K562 (cell line): ENCODE measurements around the gene SMARCA4. TPM values are rescaled to one million over a fixed set of nuclear protein-coding genes. Genes with fewer than 3 reads are reported as not detected.

ENCODE experiments used
- CBX5 ChIP-seq: IDR thresholded peaks from 2 replicates; pipeline ENCODE4 v1.6.1; 2014; ENCODE audit warnings: low read depth, borderline replicate concordance
- GTF2A2 ChIP-seq: IDR thresholded peaks from 2 replicates; pipeline ENCODE4 v1.6.1; 2016; ENCODE audit warnings: mild to moderate bottlenecking, missing genetic modification characterization, missing compliant biosample characterization
- MYNN ChIP-seq, 2 experiments: sonication (generic); formaldehyde crosslinking in 1 of 2; IDR thresholded peaks; 2 replicates each; pipeline versions ENCODE4 v1.5.0 to v1.6.1; 2016 to 2020; ENCODE audit warnings: antibody characterized with exemption in 1 of 2, missing genetic modification reagents in 1 of 2
- ZSCAN29 ChIP-seq: fragments of 450-650 bp; IDR thresholded peaks from 2 replicates; pipeline ENCODE4 v1.6.1; 2017
- polyA plus RNA-seq, 8 experiments: library from polyadenylated mRNA; depleted of rRNA in 4 of 8; stranded (reverse) in 5 of 8; unstranded in 3 of 8; fragments of >200 nt; fragmentation: Nextera tagmentation in 2 of 8; fragmentation: Illumina TruSeq in 1 of 8; extraction: Ambion mirVana in 2 of 8; extraction: Trizol in 1 of 8; gene quantifications; 2 replicates each; pipeline versions ENCODE4 v1.2.1 to v1.2.3, GENCODE V29; 2011 to 2014; ENCODE audit warnings: inconsistent platforms in 1 of 8, missing spikeins in 1 of 8
- total RNA-seq, 7 experiments: library from RNA; depleted of rRNA in 6 of 7; stranded (reverse); fragments of >200 nt in 6 of 7; fragmentation: Illumina TruSeq in 2 of 7; extraction: Trizol in 2 of 7; gene quantifications; 2 replicates each; pipeline versions ENCODE4 v1.2.1 to v1.2.3, GENCODE V29; 2011 to 2021; ENCODE audit warnings: low replicate concordance in 1 of 7
- TF ChIP-seq, protein P1 (sequence below): fragments of 450-650 bp; IDR thresholded peaks from 2 replicates; pipeline ENCODE4 v1.6.1; 2016; ENCODE audit warnings: mild to moderate bottlenecking, moderate library complexity
- TF ChIP-seq, protein P2 (sequence below): fragments of 450-650 bp; formaldehyde crosslinking; IDR thresholded peaks from 2 replicates; pipeline ENCODE4 v1.4.0; 2020; ENCODE audit warnings: mild to moderate bottlenecking, moderate library complexity
- TF ChIP-seq, protein P3 (sequence below), 2 experiments: fragments of 450-650 bp in 1 of 2; sonication (generic) in 1 of 2; formaldehyde crosslinking; conservative IDR thresholded peaks; 2 replicates each; pipeline versions ENCODE4 v1.4.0 to v1.8.1; 2020 to 2022; ENCODE audit warnings: mild to moderate bottlenecking in 1 of 2, missing genetic modification reagents in 1 of 2
- TF ChIP-seq, protein P4 (sequence below): fragments of 450-650 bp; IDR thresholded peaks from 2 replicates; pipeline ENCODE4 v1.6.1; 2017; ENCODE audit warnings: antibody characterized with exemption

Gene SMARCA4
- total and polyA plus RNA-seq, 9 of the 15 experiments (the other 6 are each of a cell fraction or from before 2014, with no cell fraction given) = 19.3 to 207 (median 52.1) TPM

DNA sequence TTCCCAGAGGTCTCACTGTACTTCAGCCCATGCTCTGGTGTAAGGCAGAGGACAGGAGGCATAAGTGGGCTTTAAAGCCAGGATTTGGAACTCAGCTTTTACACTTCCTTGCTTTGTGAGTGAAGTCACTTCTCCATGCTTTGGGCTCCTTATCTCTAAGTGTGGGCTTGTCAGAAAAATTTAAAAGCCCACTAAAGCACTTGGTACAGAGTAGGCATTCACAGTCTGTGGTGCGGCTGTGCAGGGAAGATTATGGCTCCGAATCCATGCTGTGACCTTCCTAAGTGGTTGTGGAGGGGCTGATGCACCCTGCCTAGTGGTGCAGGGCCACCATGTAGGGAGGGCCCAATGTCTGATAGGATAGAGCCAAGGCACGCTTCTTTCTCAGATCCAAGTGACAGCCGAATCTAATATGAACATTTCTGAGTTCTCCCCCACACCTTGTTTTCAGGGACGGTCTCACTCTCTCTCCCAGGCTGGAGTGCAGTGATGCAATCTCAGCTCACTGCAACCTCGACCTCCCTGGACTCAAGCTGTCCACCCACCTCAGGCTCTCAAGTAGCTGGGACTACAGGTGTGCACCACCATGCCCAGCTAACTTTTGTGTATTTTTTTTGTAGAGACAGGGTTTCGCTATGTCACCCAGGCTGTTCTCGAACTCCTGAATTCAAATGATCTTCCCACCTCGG, 25.3 kb upstream of the SMARCA4 start (continued):
- TF ChIP-seq, protein P1, sequence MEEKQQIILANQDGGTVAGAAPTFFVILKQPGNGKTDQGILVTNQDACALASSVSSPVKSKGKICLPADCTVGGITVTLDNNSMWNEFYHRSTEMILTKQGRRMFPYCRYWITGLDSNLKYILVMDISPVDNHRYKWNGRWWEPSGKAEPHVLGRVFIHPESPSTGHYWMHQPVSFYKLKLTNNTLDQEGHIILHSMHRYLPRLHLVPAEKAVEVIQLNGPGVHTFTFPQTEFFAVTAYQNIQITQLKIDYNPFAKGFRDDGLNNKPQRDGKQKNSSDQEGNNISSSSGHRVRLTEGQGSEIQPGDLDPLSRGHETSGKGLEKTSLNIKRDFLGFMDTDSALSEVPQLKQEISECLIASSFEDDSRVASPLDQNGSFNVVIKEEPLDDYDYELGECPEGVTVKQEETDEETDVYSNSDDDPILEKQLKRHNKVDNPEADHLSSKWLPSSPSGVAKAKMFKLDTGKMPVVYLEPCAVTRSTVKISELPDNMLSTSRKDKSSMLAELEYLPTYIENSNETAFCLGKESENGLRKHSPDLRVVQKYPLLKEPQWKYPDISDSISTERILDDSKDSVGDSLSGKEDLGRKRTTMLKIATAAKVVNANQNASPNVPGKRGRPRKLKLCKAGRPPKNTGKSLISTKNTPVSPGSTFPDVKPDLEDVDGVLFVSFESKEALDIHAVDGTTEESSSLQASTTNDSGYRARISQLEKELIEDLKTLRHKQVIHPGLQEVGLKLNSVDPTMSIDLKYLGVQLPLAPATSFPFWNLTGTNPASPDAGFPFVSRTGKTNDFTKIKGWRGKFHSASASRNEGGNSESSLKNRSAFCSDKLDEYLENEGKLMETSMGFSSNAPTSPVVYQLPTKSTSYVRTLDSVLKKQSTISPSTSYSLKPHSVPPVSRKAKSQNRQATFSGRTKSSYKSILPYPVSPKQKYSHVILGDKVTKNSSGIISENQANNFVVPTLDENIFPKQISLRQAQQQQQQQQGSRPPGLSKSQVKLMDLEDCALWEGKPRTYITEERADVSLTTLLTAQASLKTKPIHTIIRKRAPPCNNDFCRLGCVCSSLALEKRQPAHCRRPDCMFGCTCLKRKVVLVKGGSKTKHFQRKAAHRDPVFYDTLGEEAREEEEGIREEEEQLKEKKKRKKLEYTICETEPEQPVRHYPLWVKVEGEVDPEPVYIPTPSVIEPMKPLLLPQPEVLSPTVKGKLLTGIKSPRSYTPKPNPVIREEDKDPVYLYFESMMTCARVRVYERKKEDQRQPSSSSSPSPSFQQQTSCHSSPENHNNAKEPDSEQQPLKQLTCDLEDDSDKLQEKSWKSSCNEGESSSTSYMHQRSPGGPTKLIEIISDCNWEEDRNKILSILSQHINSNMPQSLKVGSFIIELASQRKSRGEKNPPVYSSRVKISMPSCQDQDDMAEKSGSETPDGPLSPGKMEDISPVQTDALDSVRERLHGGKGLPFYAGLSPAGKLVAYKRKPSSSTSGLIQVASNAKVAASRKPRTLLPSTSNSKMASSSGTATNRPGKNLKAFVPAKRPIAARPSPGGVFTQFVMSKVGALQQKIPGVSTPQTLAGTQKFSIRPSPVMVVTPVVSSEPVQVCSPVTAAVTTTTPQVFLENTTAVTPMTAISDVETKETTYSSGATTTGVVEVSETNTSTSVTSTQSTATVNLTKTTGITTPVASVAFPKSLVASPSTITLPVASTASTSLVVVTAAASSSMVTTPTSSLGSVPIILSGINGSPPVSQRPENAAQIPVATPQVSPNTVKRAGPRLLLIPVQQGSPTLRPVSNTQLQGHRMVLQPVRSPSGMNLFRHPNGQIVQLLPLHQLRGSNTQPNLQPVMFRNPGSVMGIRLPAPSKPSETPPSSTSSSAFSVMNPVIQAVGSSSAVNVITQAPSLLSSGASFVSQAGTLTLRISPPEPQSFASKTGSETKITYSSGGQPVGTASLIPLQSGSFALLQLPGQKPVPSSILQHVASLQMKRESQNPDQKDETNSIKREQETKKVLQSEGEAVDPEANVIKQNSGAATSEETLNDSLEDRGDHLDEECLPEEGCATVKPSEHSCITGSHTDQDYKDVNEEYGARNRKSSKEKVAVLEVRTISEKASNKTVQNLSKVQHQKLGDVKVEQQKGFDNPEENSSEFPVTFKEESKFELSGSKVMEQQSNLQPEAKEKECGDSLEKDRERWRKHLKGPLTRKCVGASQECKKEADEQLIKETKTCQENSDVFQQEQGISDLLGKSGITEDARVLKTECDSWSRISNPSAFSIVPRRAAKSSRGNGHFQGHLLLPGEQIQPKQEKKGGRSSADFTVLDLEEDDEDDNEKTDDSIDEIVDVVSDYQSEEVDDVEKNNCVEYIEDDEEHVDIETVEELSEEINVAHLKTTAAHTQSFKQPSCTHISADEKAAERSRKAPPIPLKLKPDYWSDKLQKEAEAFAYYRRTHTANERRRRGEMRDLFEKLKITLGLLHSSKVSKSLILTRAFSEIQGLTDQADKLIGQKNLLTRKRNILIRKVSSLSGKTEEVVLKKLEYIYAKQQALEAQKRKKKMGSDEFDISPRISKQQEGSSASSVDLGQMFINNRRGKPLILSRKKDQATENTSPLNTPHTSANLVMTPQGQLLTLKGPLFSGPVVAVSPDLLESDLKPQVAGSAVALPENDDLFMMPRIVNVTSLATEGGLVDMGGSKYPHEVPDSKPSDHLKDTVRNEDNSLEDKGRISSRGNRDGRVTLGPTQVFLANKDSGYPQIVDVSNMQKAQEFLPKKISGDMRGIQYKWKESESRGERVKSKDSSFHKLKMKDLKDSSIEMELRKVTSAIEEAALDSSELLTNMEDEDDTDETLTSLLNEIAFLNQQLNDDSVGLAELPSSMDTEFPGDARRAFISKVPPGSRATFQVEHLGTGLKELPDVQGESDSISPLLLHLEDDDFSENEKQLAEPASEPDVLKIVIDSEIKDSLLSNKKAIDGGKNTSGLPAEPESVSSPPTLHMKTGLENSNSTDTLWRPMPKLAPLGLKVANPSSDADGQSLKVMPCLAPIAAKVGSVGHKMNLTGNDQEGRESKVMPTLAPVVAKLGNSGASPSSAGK = no peak
- TF ChIP-seq, protein P2, sequence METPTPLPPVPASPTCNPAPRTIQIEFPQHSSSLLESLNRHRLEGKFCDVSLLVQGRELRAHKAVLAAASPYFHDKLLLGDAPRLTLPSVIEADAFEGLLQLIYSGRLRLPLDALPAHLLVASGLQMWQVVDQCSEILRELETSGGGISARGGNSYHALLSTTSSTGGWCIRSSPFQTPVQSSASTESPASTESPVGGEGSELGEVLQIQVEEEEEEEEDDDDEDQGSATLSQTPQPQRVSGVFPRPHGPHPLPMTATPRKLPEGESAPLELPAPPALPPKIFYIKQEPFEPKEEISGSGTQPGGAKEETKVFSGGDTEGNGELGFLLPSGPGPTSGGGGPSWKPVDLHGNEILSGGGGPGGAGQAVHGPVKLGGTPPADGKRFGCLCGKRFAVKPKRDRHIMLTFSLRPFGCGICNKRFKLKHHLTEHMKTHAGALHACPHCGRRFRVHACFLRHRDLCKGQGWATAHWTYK (CRISPR knock-in tag) = no peak
- TF ChIP-seq, protein P3, sequence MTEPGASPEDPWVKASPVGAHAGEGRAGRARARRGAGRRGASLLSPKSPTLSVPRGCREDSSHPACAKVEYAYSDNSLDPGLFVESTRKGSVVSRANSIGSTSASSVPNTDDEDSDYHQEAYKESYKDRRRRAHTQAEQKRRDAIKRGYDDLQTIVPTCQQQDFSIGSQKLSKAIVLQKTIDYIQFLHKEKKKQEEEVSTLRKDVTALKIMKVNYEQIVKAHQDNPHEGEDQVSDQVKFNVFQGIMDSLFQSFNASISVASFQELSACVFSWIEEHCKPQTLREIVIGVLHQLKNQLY (CRISPR knock-in tag; conservative IDR thresholded peaks at IDR 0.05) = no peak
- TF ChIP-seq GTF2A2 = no peak
- no peak for TF ChIP-seq MYNN (IDR thresholded peaks at IDR 0.05)
- TF ChIP-seq MYNN (CRISPR knock-in tag; IDR thresholded peaks at IDR 0.05) = no peak
- no peak for TF ChIP-seq CBX5
- TF ChIP-seq, protein P4, sequence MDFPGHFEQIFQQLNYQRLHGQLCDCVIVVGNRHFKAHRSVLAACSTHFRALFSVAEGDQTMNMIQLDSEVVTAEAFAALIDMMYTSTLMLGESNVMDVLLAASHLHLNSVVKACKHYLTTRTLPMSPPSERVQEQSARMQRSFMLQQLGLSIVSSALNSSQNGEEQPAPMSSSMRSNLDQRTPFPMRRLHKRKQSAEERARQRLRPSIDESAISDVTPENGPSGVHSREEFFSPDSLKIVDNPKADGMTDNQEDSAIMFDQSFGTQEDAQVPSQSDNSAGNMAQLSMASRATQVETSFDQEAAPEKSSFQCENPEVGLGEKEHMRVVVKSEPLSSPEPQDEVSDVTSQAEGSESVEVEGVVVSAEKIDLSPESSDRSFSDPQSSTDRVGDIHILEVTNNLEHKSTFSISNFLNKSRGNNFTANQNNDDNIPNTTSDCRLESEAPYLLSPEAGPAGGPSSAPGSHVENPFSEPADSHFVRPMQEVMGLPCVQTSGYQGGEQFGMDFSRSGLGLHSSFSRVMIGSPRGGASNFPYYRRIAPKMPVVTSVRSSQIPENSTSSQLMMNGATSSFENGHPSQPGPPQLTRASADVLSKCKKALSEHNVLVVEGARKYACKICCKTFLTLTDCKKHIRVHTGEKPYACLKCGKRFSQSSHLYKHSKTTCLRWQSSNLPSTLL = no peak
- TF ChIP-seq ZSCAN29 = no peak
